ENCODE results near the gene TMEM132D.
"Not testable (repeated sequence)": the region's sequence is repeated elsewhere in the genome, so short reads cannot be mapped to it uniquely, and the experiment has no call there.

TMEM132D gene

GRCh38 chr12:129043334-129043733 is 860.5 kb downstream of the TMEM132D start:
- not testable (repeated sequence) for H3K4me3 ChIP-seq (ENCODE audit: low read depth in 1 of 2, low read length in 2 of 2)

GRCh38 chr12:129036135-129036534 is 867.7 kb downstream of the TMEM132D start:
- Histone ChIP-seq H3K27me3 (ENCODE audit: control insufficient read depth in 1 of 2, insufficient read depth in 2 of 2, low read length in 2 of 2) (no peaks in the 10 kb centered on the region), H3K27ac (ENCODE audit: low read depth, low read length) (no peak overlapping the region), H3K9ac (ENCODE audit: low read depth in 1 of 2, low read length in 2 of 2) (no peak overlapping the region), H3K36me3 (ENCODE audit: control insufficient read depth in 1 of 2, insufficient read depth in 2 of 2, low read length in 2 of 2) (no peaks in the 10 kb centered on the region), H3K9me3 (ENCODE audit: control insufficient read depth in 1 of 2, low read length in 2 of 2) (no peaks in the 10 kb centered on the region), H3K4me3 (ENCODE audit: low read depth in 1 of 2, low read length in 2 of 2) (no peak overlapping the region), H3K4me1 (ENCODE audit: control insufficient read depth in 1 of 2, insufficient read depth in 2 of 2, low read length in 2 of 2) (no peaks in the 10 kb centered on the region)

More at GRCh38 chr12:129043334-129043733, 860.5 kb downstream of the TMEM132D start:
- not testable (repeated sequence) for H3K27me3 ChIP-seq (ENCODE audit: control insufficient read depth in 1 of 2, insufficient read depth in 2 of 2, low read length in 2 of 2); H3K9me3 ChIP-seq (ENCODE audit: control insufficient read depth in 1 of 2, low read length in 2 of 2); H3K4me1 ChIP-seq (ENCODE audit: control insufficient read depth in 1 of 2, insufficient read depth in 2 of 2, low read length in 2 of 2); H3K9ac ChIP-seq (ENCODE audit: low read depth in 1 of 2, low read length in 2 of 2); H3K36me3 ChIP-seq (ENCODE audit: control insufficient read depth in 1 of 2, insufficient read depth in 2 of 2, low read length in 2 of 2); H3K27ac ChIP-seq (ENCODE audit: low read depth, low read length)

DNA sequence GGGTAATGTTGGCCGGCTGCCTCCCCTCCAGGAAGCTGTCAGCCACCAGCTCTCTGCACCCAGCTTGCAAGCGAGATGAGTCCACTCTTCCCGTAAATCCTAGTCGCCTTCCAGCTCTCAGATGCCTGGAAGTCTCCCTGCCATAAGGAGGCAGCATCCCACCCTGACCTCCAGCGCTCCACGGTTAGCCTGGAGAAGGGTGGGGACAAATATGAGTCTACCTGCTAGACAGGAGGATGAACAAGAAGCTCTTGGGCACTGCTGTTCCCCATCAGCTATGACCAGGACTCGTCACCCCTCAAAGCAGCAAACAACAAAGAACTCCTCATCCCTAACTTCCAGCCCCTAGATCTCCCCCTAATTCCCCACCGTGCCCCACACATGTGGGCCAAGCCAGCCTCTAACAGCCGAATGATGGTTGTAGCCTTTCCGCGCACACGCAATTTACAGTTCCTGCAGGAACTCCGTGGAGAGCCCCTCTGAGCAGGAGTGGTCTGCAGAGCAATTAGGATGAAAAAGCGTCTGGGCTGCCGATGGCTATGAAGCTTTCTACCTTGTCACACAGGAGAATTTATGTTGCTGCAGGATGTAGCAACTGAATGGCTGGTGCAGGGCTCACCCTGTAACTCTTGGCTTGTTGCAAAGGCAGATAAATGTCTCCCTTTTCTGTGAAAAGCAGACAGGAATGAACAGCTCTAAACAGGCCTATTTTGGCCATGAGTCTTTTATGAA is 869.1 kb downstream of the TMEM132D start:
- Histone ChIP-seq H3K9me3 (ENCODE audit: control insufficient read depth in 1 of 2, low read length in 2 of 2) (no peaks in the 10 kb centered on the region), H3K9ac (ENCODE audit: low read depth in 1 of 2, low read length in 2 of 2) (no peak overlapping the region), H3K27ac (ENCODE audit: low read depth, low read length) (no peak overlapping the region), H3K27me3 (ENCODE audit: control insufficient read depth in 1 of 2, insufficient read depth in 2 of 2, low read length in 2 of 2) (no peaks in the 10 kb centered on the region), H3K4me3 (ENCODE audit: low read depth in 1 of 2, low read length in 2 of 2) (no peak overlapping the region), H3K36me3 (ENCODE audit: control insufficient read depth in 1 of 2, insufficient read depth in 2 of 2, low read length in 2 of 2) (no peaks in the 10 kb centered on the region), H3K4me1 (ENCODE audit: control insufficient read depth in 1 of 2, insufficient read depth in 2 of 2, low read length in 2 of 2) (no peaks in the 10 kb centered on the region)

DNA sequence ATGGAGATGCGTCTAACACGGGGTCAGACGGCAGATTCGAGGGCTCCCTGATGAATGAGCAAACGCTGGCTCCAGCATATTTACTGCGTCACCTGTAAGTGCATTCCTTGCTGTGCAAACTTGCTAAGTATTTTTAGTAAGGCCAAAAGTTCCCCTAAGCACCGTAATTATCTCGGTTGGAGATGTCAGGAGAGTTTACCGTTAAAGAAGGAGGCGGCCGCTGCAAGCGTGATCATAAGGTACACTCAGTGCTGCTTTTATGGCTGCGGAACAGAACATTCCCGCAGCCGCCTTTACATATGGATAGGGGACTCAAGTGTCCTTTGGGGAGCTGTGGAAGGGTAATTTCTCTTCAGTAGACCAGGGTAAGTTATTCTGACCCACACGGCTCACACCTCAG is 875.0 kb downstream of the TMEM132D start:
- no peak overlapping the region for H3K9ac ChIP-seq (ENCODE audit: low read depth in 1 of 2, low read length in 2 of 2)
- H3K4me3 ChIP-seq (ENCODE audit: low read depth in 1 of 2, low read length in 2 of 2): no peak overlapping the region
- H3K4me1 ChIP-seq (ENCODE audit: control insufficient read depth in 1 of 2, insufficient read depth in 2 of 2, low read length in 2 of 2): no peaks in the 10 kb centered on the region
- no peaks in the 10 kb centered on the region for H3K36me3 ChIP-seq (ENCODE audit: control insufficient read depth in 1 of 2, insufficient read depth in 2 of 2, low read length in 2 of 2)
- no peaks in the 10 kb centered on the region for H3K9me3 ChIP-seq (ENCODE audit: control insufficient read depth in 1 of 2, low read length in 2 of 2)
- H3K27ac ChIP-seq (ENCODE audit: low read depth, low read length): no peak overlapping the region
- H3K27me3 ChIP-seq (ENCODE audit: control insufficient read depth in 1 of 2, insufficient read depth in 2 of 2, low read length in 2 of 2): no peaks in the 10 kb centered on the region

- no peak overlapping the region for H3K9ac ChIP-seq (ENCODE audit: low read depth in 1 of 2, low read length in 2 of 2)
- no peaks in the 10 kb centered on the region for H3K27me3 ChIP-seq (ENCODE audit: control insufficient read depth in 1 of 2, insufficient read depth in 2 of 2, low read length in 2 of 2)
- no peaks in the 10 kb centered on the region for H3K4me1 ChIP-seq (ENCODE audit: control insufficient read depth in 1 of 2, insufficient read depth in 2 of 2, low read length in 2 of 2)
- no peak overlapping the region for H3K27ac ChIP-seq (ENCODE audit: low read depth, low read length)
- no peak overlapping the region for H3K4me3 ChIP-seq (ENCODE audit: low read depth in 1 of 2, low read length in 2 of 2)
- H3K36me3 ChIP-seq (ENCODE audit: control insufficient read depth in 1 of 2, insufficient read depth in 2 of 2, low read length in 2 of 2): no peaks in the 10 kb centered on the region
- peaks cover 4 to 6% of the 10 kb centered on the region in 2 donors for H3K9me3 ChIP-seq (ENCODE audit: control insufficient read depth in 1 of 2, low read length in 2 of 2)
These were observed 878.8 kb downstream of the TMEM132D start for GRCh38 chr12:129025055-129025454.
